ENCODE measurements around the gene CXCL14. TPM values are rescaled to one million over a fixed set of nuclear protein-coding genes. Genes with fewer than 3 reads are reported as not detected.

The CXCL14 gene
- total RNA-seq, 2 donors from 2014 or later: 0.20 to 0.44 TPM

DNA sequence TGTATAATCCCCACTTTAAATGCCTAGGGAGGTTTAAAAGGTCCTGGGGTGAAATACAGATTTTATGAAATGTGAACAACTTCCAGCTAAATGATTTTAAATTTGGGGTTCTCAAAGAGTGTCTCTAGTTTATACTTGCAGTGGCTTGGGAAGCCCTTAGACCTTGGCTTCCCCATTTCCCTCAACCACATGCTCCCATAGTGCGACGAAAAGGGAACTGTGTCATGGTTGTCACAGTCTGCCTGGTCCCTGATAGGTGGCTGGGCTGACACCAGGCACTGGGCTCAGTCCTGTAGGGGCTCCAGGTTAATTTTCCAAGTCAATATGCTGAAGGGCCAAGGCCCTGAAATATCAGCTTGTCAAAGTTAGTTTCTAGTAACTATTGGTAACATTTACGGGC is 10.4 kb upstream of the CXCL14 start:
- WGBS, 2 experiments (ENCODE audit: insufficient coverage in 1 of 2, insufficient read length in 1 of 2): 90 to 94% methylated on average over 3 of the region's 3 CpGs
- peaks cover 9% of the 10 kb centered on the region for H3K27me3 ChIP-seq (ENCODE audit: control insufficient read depth, insufficient read depth, low read length, poor library complexity, severe bottlenecking)
- Mint-ChIP-seq H3K27me3 (ENCODE audit: insufficient read depth) (peaks cover 33% of the 10 kb centered on the region), H3K4me3 (no peak overlapping the region), H3K36me3 (ENCODE audit: low read depth) (no peaks in the 10 kb centered on the region), H3K9me3 (no peaks in the 10 kb centered on the region), H3K27ac (no peak overlapping the region), H3K4me1 (no peaks in the 10 kb centered on the region)
- no peaks in the 10 kb centered on the region for H3K36me3 ChIP-seq (ENCODE audit: control insufficient read depth, insufficient read depth, low read length)
- no peak for TF ChIP-seq CTCF (conservative IDR thresholded peaks at IDR 0.05)
- no peaks in the 10 kb centered on the region for H3K9me3 ChIP-seq (ENCODE audit: control insufficient read depth, low read length)
- no peak overlapping the region for H3K9ac ChIP-seq (ENCODE audit: extremely low read depth, low read length, poor library complexity, severe bottlenecking)
- no peak overlapping the region for H3K4me3 ChIP-seq (ENCODE audit: low read length)
- H3K4me1 ChIP-seq (ENCODE audit: control insufficient read depth, insufficient read depth, low read length): no peaks in the 10 kb centered on the region
- H3K27ac ChIP-seq (ENCODE audit: low read depth, low read length): no peak overlapping the region
- DNase-seq: peak; percentile 24

DNA sequence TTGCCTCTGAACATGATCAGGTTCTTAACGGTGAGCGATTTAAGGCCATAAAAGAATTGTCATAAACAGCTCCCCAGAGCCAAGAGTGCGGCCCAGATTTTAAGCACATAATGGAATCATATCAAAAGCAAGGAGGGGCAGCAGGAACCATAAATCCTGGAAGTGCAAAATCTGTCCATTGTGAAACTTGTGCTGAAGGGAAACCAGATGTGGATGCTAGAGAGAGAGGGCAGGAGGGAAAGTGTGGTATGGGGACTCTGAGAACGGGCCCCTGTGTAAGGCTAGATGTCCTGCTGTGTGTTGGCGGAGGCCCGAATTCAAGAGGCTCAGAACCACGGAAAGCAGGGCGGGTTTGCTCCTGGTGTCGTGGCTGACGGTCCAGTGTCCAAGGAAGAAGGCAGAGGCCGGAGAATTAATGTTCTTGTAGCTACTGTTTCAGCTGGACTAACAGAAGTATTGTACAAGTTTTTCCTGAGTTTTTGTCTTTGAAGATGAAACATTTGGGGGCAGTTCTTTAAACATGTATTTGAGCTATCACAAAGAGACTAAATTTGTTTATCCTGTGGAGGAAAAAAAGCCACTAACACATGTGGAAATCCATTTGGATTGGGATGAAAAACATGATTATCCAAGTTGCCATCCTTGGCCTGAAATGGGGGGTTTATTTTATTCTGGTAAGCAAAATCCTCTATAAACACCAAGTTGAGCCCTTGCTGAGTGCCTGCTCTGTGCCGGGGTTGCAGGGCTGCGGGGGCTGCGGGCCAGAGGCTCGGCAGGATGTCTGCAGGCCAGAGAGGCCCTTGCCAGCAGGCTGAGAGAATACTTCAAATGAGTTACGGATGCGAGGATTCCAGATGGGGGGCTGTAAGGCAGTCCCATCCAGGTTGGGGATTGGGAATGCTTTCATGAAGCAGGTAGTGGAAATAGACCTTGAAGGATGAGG is 9.2 kb upstream of the CXCL14 start:
- Mint-ChIP-seq H3K36me3 (ENCODE audit: low read depth) (no peaks in the 10 kb centered on the region), H3K9me3 (no peaks in the 10 kb centered on the region), H3K4me1 (no peaks in the 10 kb centered on the region), H3K27me3 (ENCODE audit: insufficient read depth) (peaks cover 33% of the 10 kb centered on the region), H3K27ac (no peak overlapping the region), H3K4me3 (no peak overlapping the region)
- TF ChIP-seq CTCF (conservative IDR thresholded peaks at IDR 0.05): no peak
- Histone ChIP-seq H3K27me3 (ENCODE audit: control insufficient read depth, insufficient read depth, low read length, poor library complexity, severe bottlenecking) (peaks cover 16% of the 10 kb centered on the region), H3K27ac (ENCODE audit: low read depth, low read length) (no peak overlapping the region), H3K9me3 (ENCODE audit: control insufficient read depth, low read length) (no peaks in the 10 kb centered on the region), H3K36me3 (ENCODE audit: control insufficient read depth, insufficient read depth, low read length) (no peaks in the 10 kb centered on the region), H3K4me1 (ENCODE audit: control insufficient read depth, insufficient read depth, low read length) (no peaks in the 10 kb centered on the region), H3K9ac (ENCODE audit: extremely low read depth, low read length, poor library complexity, severe bottlenecking) (no peak overlapping the region), H3K4me3 (ENCODE audit: low read length) (no peak overlapping the region)
- 86% methylated on average over 13 to 17 of the region's 17 CpGs for WGBS, 2 experiments (ENCODE audit: insufficient coverage in 1 of 2, insufficient read length in 1 of 2)
- DNase-seq: no peak

GRCh38 chr5:135584918-135585317 is 6.1 kb upstream of the CXCL14 start:
- 93 to 98% methylated on average over 4 to 6 of the region's 6 CpGs for WGBS, 2 experiments (ENCODE audit: insufficient coverage in 1 of 2, insufficient read length in 1 of 2)
- TF ChIP-seq CTCF (conservative IDR thresholded peaks at IDR 0.05): no peak
- no peak overlapping the region for H3K4me3 ChIP-seq (ENCODE audit: low read length)
- H3K27me3 ChIP-seq (ENCODE audit: control insufficient read depth, insufficient read depth, low read length, poor library complexity, severe bottlenecking): peaks cover 26% of the 10 kb centered on the region
- no peaks in the 10 kb centered on the region for H3K4me1 Mint-ChIP-seq
- no peaks in the 10 kb centered on the region for H3K9me3 Mint-ChIP-seq
- no peak overlapping the region for H3K27ac ChIP-seq (ENCODE audit: low read depth, low read length)
- no peaks in the 10 kb centered on the region for H3K9me3 ChIP-seq (ENCODE audit: control insufficient read depth, low read length)
- peaks cover 46% of the 10 kb centered on the region for H3K27me3 Mint-ChIP-seq (ENCODE audit: insufficient read depth)
- no peak for DNase-seq
- no peaks in the 10 kb centered on the region for H3K36me3 Mint-ChIP-seq (ENCODE audit: low read depth)
- no peaks in the 10 kb centered on the region for H3K36me3 ChIP-seq (ENCODE audit: control insufficient read depth, insufficient read depth, low read length)
- no peak overlapping the region for H3K27ac Mint-ChIP-seq
- H3K4me3 Mint-ChIP-seq: no peak overlapping the region
- no peaks in the 10 kb centered on the region for H3K4me1 ChIP-seq (ENCODE audit: control insufficient read depth, insufficient read depth, low read length)
- H3K9ac ChIP-seq (ENCODE audit: extremely low read depth, low read length, poor library complexity, severe bottlenecking): no peak overlapping the region
